Activated effector memory CD4-positive, alpha-beta T cell treated with Interleukin-2 at 50 U/mL for 16 hours (primary cell): Measurements from ENCODE around the gene RPL9.
A peak's percentile ranks its signal among the peaks of the same experiment; 100 is the strongest.
"Not testable (repeated sequence)": the region's sequence is repeated elsewhere in the genome, so short reads cannot be mapped to it uniquely, and the experiment has no call there.

Source experiments
- DNase-seq: peaks from one replicate; pipeline ENCODE4 v3.0.0-alpha.2; 2020

The RPL9 gene

GRCh38 chr4:39458505-39459300 is at the start of gene RPL9, which contains the start of gene LIAS:
RPL9 (minus strand) TSS chr4:39458922; CDS start chr4:39458439, 483 bp downstream.
LIAS (plus strand) TSS chr4:39459056; CDS start chr4:39459118, 62 bp downstream.
- peak; percentile 90 for DNase-seq

GRCh38 chr4:39505581-39505980 is 46.9 kb upstream of the RPL9 start:
- DNase-seq = no peak

DNA sequence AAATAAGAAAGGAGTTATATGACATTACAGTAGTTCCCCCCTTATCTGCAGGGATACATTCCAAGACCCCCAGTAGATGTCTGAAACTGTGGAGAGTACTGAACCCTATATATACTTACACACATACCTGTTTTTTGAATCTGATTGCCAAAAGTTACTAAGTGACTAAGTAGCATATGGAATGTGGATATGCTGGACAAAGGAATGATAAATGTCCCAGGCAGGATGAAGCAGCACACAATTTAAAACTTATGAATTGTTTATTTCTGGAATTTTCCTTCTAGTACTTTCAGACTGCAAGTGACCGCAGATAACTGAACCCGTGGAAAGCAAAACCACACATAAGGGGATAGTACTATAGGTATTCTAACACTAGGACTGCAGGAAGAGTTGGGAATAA is 45.8 kb upstream of the RPL9 start:
- DNase-seq = no peak

DNA sequence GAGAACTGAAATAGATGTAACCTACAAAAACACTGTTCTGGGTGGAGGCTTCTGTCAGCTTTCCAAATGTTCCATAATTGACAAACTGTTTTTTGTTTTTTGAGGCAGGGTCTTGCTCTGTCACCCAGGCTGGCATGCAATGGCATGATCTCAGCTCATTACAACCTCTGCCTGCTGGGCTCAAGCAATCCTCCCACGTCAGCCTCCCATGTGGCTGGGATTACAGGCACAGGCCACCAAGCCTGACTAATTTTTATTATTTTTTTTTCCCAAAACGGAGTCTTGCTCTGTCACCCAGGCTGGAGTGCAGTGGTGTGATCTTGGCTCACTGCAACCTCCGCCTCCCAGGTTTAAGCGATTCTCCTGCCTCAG is 43.9 kb upstream of the RPL9 start:
- DNase-seq = not testable (repeated sequence)

GRCh38 chr4:39502019-39502663 is 43.4 kb upstream of the RPL9 start:
- no peak for DNase-seq

- no peak for DNase-seq
Measured at GRCh38 chr4:39498727-39499020, 40.0 kb upstream of the RPL9 start.

DNA sequence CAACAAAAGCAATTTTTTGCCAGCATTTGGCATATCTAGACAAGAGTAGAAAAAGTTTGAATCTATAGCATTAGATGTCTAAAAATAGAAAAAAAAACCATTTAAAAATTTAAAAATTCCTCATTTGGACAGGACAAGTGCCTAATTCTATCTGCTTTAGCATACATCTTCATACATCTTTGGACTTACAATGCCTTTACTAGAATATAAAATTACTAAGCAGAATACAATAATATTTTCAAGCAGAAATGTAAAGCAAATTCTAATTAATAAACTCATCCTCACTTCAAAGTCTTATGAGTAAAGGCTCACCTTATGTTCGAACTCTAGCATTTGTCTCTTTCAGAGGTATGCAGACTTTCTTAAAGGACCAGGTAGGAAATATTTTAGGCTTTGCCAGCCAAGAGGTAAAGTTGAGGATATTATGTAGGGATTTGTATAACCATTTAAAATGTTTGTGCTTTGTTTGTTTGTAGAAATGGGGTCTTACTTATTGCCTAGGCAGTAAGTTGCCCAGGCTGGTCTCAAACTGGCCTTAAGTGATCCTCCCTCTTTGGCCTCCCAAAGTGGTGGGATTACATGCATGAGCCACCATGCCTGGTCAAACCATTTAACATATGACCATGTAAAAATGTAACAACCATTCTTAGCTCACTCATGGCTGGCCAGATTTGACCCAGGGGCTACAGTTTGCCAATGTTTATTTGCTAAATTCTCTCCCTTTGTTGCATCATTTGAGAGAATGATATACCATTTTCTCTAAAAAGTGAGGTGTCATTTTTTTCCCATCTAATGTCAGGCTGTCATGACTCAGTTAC is 39.4 kb upstream of the RPL9 start:
- DNase-seq = no peak

DNA sequence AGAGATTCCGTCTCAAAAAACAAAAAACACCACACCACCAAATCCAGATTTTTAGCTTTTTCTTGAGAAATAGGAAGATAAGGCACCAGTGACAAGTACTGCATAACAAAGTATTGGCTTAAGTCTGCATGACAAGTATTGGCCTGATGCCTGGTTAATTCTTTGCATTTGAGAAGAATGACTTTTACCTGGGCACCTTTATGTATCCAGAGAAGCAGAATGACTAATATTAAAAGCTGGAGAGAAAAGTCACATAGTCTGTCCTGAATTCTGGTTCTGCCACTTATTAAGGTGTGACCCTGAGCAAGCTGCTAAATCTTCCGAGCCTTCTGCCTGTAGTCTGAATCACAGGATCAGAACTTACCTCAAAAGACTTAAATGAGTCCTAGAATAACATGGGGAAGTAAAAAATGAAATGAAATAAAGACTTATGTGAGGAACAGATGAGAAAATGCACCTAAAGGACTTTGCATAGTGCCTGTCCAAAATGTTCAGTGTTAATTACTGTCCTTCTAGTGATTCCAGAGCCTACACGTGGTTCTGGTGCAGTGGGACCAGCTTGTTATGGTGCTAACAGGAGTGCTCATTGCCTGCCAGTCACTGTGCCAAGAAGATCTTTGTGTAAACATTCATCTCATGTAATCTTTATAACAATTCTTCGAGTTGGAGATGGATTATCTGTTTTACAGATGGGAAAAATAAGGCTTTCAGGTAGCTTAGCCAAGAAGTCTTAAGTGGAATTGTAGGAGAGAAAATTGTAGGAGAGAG is 36.9 kb upstream of the RPL9 start:
- no peak for DNase-seq

DNA sequence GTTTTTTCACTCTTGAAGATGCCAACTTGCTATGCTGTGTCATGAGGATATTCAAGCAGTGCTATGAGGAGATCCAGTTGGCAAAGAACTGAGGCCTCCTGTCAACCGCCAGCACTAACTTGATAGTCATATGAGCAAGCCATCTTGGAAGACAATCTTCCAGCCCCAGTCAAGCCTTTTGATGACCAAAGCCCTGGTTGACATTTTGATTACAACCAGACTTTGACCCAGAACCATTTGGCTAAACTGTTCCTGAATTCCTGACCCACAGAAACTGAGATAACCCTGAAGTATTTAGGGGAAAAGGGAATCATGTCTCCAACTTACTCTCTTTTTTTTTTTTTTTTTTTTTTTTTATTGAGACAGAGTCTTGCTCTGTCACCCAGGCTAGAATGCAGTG is 35.6 kb upstream of the RPL9 start:
- DNase-seq = no peak

GRCh38 chr4:39490322-39490721 is 31.6 kb upstream of the RPL9 start:
- DNase-seq = no peak

DNA sequence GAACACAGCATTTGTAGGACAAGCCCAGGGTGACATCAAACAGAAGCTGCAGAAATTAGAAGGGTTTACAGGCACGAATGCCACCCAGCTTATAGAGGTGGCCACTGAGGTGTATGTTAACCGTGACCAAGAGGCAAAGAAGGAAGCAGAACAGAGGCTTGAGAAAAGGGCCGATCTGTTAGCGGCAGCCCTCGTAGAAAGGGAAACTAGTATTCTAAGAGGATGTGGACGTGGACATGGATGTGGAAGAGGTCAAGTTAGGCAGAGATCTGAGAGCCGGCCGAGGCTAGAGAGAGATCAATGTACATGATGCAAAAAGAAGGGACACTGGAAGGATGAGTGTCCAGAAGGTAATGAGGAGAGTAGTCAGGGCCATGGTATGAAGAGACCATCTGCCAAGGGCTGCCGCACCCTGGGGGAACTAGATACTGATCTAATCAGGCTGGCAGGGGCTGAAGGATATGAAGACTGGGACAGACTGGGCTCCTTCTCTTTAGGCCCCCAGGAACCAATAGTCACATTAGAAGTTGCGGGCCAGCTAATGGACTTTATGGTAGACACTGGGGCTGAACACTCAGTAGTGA is 27.6 kb upstream of the RPL9 start:
- DNase-seq = no peak

GRCh38 chr4:39484582-39485272 is 26.0 kb upstream of the RPL9 start:
- DNase-seq = no peak

DNA sequence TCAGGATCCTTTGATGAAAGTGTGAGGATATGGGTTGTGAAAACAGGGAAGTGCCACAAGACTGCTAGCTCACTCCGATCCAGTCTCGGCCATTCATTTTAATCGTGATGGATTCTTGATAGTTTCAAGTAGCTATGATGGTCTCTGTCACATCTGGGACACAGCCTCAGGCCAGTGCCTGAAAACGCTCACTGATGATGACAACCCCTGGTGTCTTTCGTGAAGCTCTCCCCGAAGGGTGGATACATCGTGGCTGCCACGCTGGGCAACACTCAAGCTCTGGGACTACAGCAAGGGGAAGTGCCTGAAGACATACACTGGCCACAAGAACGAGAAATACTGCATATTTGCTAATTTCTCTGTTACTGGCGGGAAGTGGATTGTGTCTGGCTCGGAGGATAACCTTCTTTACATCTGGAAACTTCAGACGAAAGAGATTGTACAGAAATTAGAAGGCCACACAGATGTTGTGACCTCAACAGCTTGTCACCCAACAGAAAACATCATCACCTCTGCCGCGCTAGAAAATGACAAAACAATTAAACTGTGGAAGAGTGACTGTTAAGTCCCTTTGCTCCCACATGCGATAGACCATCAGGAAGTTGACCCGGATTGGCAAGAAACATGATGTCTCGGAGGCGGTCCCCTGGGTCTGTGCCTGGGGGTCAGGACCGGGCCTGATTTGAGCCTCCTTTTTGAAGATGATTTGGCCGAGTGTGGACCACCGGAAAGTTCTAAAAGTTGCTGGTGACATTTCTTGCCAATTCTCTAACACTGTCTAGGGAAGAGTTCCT is 22.4 kb upstream of the RPL9 start:
- DNase-seq = no peak

GRCh38 chr4:39480251-39480650 is 21.5 kb upstream of the RPL9 start:
- no peak for DNase-seq

DNA sequence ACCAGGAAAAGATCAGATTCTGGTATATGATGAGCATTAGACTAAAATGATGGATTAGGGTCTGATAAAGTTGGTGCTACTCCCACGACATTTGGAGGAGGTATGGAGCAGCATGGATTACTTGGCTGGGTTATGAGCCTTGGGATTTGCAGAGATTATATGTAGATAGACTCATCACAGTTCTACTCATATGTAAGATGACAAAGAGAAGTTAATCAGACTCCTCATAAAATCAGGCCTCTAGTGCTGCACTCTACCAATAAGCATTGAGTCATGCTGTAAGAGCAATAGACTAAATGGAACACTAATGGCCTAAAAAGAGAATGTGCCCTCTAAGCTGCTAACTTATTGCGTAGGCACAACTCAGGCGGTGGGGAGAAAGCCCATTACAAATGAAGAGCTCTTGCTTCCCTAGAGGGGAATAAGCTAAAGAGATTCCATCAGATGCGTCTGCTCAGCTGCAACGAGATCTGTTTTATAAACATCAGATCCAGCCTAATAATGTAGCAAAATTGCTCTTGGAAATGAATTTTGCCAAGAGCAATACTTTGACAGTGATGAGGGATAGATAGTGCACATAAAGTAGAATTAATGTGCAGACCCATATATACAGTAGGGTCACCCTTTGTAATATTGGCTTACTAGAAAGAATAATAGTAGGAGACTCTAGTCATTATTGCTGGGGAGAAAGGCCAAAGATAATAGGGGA is 17.6 kb upstream of the RPL9 start:
- DNase-seq = no peak

DNA sequence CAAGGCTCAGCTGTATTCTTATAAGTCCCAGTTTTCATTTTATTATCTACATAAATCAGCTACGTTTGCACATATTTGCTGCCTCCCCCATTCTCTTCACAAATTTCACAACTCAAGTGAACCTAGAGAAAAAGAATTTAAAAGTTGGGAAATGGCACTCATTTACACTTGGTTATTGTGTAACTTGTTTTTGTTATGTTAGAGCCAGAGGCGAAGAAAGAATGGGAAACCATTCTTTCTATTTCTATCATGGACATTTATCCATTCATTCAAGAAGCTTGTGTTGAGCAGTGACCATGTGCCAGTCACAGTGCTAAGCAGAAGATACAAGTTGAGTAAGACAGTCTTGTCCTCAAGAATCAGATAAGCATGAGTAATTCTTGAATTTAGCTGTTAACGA is 13.7 kb upstream of the RPL9 start:
- no peak for DNase-seq

GRCh38 chr4:39470402-39470801 is 11.7 kb upstream of the RPL9 start:
- no peak for DNase-seq

DNA sequence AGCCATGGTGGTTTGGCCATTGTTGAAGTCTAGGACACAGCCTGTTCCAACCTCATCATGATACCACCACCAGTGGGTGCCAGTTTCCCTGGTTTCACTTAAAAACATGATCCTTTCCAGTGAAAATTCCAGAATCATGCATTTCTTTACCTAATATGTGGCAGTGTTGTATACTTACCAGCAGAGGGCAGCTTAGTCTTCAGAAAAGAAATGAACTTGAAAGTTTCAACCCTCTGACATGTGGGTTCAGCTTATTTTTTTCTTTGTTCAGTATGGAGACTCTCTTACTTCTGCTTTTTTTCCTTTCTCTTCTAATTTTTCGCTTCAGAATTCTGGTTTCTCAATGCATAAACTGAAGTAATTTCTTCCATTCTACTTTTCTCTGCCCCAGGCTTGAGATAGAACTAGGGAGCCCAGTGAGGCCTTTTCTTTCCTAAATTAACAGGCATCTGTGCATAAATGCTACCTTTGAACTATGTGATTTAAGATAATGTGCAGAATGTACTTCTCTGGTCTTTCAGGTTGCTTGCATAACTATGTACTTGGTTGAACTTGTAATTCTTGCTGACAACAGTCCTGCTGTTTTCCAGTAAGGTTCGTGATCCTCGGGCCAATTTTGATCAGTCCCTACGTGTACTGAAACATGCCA is 10.8 kb upstream of the RPL9 start:
- DNase-seq = no peak

GRCh38 chr4:39467464-39467863 is 8.7 kb upstream of the RPL9 start:
- DNase-seq = no peak

DNA sequence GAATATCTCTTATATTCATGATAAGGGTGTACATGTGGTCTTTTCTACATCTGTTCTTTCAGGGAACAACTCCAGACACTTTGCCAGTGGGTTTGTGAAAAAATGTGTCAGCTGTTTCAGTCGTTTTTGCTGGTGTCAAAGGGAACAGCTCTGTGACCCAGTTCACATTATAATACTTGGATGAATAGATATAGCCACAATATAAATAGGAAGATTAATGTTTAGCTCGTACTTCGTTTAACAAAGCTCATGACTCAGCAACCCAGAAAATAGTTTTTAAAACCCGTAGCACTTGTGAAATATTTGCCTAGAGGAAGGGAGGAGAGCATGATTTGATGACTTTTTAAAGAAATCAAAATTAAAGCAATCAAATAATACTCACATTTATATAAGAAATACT is 8.0 kb upstream of the RPL9 start:
- no peak for DNase-seq
